ENCODE measurements around the gene ZNF385D.

The ZNF385D gene

GRCh38 chr3:21585216-21585740 lies 165.7 kb downstream of the ZNF385D start:
- no peak for ATAC-seq
- TF ChIP-seq SNAI2 (CRISPR knock-in tag; IDR thresholded peaks at IDR 0.05) (no peak), CSRNP3 (CRISPR knock-in tag; IDR thresholded peaks at IDR 0.05) (no peak), ISL1 (CRISPR knock-in tag; IDR thresholded peaks at IDR 0.05) (no peak), ARNTL (CRISPR knock-in tag; IDR thresholded peaks at IDR 0.05; ENCODE audit: borderline replicate concordance, low read depth) (no peak), PPARA (CRISPR knock-in tag; IDR thresholded peaks at IDR 0.05; ENCODE audit: borderline replicate concordance) (no peak)

- ATAC-seq = no peak
- TF ChIP-seq GLIS3 (CRISPR knock-in tag; IDR thresholded peaks at IDR 0.05) = no peak
Measured at GRCh38 chr3:21573291-21573690, 177.7 kb downstream of the ZNF385D start.

GRCh38 chr3:21564531-21564930 lies 186.5 kb downstream of the ZNF385D start:
- ATAC-seq = no peak
- TF ChIP-seq SNAI2 (CRISPR knock-in tag; IDR thresholded peaks at IDR 0.05) (no peak), OSR1 (CRISPR knock-in tag; IDR thresholded peaks at IDR 0.05) (no peak), ARNTL (CRISPR knock-in tag; IDR thresholded peaks at IDR 0.05; ENCODE audit: borderline replicate concordance, low read depth) (no peak), ESRRG (CRISPR knock-in tag; IDR thresholded peaks at IDR 0.05) (no peak), ZFP30 (CRISPR knock-in tag; IDR thresholded peaks at IDR 0.05) (no peak), GLIS3 (CRISPR knock-in tag; IDR thresholded peaks at IDR 0.05) (no peak), POU6F1 (CRISPR knock-in tag; IDR thresholded peaks at IDR 0.05; ENCODE audit: borderline replicate concordance, low read depth) (no peak)

- TF ChIP-seq RARB (CRISPR knock-in tag; IDR thresholded peaks at IDR 0.05) (no peak), ISL1 (CRISPR knock-in tag; IDR thresholded peaks at IDR 0.05) (no peak), GLIS3 (CRISPR knock-in tag; IDR thresholded peaks at IDR 0.05) (no peak), PATZ1 (CRISPR knock-in tag; IDR thresholded peaks at IDR 0.05; ENCODE audit: borderline replicate concordance) (no peak), ZFP3 (CRISPR knock-in tag; IDR thresholded peaks at IDR 0.05) (no peak), TOX (CRISPR knock-in tag; IDR thresholded peaks at IDR 0.05; ENCODE audit: borderline replicate concordance) (no peak), ZC3H10 (CRISPR knock-in tag; IDR thresholded peaks at IDR 0.05) (no peak), ZNF565 (CRISPR knock-in tag; conservative IDR thresholded peaks at IDR 0.05; ENCODE audit: low read depth) (no peak), BACH2 (CRISPR knock-in tag; IDR thresholded peaks at IDR 0.05; ENCODE audit: borderline replicate concordance) (no peak), ZNF70 (CRISPR knock-in tag; IDR thresholded peaks at IDR 0.05) (no peak), OSR1 (CRISPR knock-in tag; IDR thresholded peaks at IDR 0.05) (no peak), PPARA (CRISPR knock-in tag; IDR thresholded peaks at IDR 0.05; ENCODE audit: borderline replicate concordance) (no peak), ZFP30 (CRISPR knock-in tag; IDR thresholded peaks at IDR 0.05) (no peak), CSDC2 (CRISPR knock-in tag; IDR thresholded peaks at IDR 0.05) (no peak)
- no peak for ATAC-seq
Measured at GRCh38 chr3:21562243-21562642, 188.8 kb downstream of the ZNF385D start.

GRCh38 chr3:21561472-21561871 lies 189.5 kb downstream of the ZNF385D start:
- no peak for TF ChIP-seq ZNF70 (CRISPR knock-in tag; IDR thresholded peaks at IDR 0.05)
- no peak for TF ChIP-seq CSDC2 (CRISPR knock-in tag; IDR thresholded peaks at IDR 0.05)
- TF ChIP-seq TCF4 (CRISPR knock-in tag; IDR thresholded peaks at IDR 0.05; ENCODE audit: borderline replicate concordance) = no peak
- no peak for TF ChIP-seq ZNF565 (CRISPR knock-in tag; conservative IDR thresholded peaks at IDR 0.05; ENCODE audit: low read depth)
- TF ChIP-seq ZC3H10 (CRISPR knock-in tag; IDR thresholded peaks at IDR 0.05) = no peak
- TF ChIP-seq RARB (CRISPR knock-in tag; IDR thresholded peaks at IDR 0.05) = no peak
- TF ChIP-seq GLIS3 (CRISPR knock-in tag; IDR thresholded peaks at IDR 0.05) = no peak
- no peak for TF ChIP-seq BACH2 (CRISPR knock-in tag; IDR thresholded peaks at IDR 0.05; ENCODE audit: borderline replicate concordance)
- no peak for TF ChIP-seq ESRRG (CRISPR knock-in tag; IDR thresholded peaks at IDR 0.05)
- TF ChIP-seq CREB5 (CRISPR knock-in tag; IDR thresholded peaks at IDR 0.05; ENCODE audit: low read depth) = no peak
- no peak for ATAC-seq

All from SK-N-SH treated with all-trans-retinoic acid at 6 μM for 48 hours (cell line).